GM18507 (cell line): ENCODE data around the gene STXBP5.

ENCODE experiments used
- DNase-seq: peaks from one replicate; pipeline ENCODE4 v3.0.0; 2011; ENCODE audit warnings: low read depth; ENCODE audit not compliant: insufficient read length; ENCODE audit errors: extremely low spot score
- FAIRE-seq: peaks from 2 replicates; lab custom pipeline; 2011; peaks lifted over from hg19 to GRCh38; lab: Jason Lieb, UNC

The STXBP5 gene

GRCh38 chr6:147204060-147204785 is at the start of gene STXBP5:
Gene STXBP5, plus strand, starts transcription at chr6:147204417. Its CDS starts 116 bp downstream, at chr6:147204533.
- DNase-seq (peak; percentile 7), FAIRE-seq (peak; percentile 21)

- FAIRE-seq, result no peak
- DNase-seq, result no peak
These were observed 49.8 kb upstream of the STXBP5 start for GRCh38 chr6:147154454-147154853.

GRCh38 chr6:147156218-147156617 is 48.0 kb upstream of the STXBP5 start:
- DNase-seq (no peak), FAIRE-seq (no peak)

GRCh38 chr6:147156799-147157382 is 47.3 kb upstream of the STXBP5 start:
- DNase-seq, result no peak
- no peak for FAIRE-seq

- DNase-seq (no peak), FAIRE-seq (no peak)
These were observed 46.3 kb upstream of the STXBP5 start for GRCh38 chr6:147157930-147158329.

DNA sequence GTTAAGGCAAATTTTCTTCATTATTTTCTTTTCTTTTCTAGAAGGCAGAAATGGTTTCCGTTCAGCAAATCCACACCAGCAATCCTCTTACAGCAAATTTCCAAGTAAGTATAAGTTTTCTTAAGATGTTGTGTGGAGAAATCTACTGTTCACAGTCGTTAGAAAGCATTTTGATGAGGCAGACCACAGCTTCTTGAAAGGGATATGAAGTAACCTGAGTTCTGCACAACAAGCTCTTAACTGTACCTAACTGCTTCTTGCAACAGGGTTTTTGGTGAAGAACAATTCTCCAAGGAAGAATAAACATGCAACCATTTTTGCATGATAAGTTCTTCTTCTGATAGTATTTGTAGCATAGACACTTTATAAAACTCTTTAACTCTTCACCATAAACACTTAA is 45.3 kb upstream of the STXBP5 start:
- DNase-seq (no peak), FAIRE-seq (no peak)

GRCh38 chr6:147159536-147160374 is 44.5 kb upstream of the STXBP5 start:
- DNase-seq (no peak), FAIRE-seq (no peak)

DNA sequence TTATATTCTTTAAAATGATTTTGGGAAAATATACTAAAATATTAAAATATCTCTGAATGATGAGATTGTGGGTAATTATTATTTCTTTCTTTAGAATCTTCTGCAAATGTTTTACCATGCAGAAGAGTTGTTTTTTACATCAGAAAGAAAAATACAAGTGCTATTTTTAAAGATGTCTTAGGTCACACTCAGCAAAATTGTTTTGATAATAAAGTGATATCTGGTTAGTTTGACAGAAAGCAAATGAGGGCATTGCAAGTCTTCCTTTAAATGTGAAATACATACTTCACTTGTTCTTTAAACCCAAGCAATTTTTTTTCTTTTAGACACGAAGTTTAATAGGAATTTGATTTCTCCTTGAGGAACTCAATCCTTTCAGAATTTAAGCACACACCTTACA is 43.6 kb upstream of the STXBP5 start:
- DNase-seq, result no peak
- no peak for FAIRE-seq

DNA sequence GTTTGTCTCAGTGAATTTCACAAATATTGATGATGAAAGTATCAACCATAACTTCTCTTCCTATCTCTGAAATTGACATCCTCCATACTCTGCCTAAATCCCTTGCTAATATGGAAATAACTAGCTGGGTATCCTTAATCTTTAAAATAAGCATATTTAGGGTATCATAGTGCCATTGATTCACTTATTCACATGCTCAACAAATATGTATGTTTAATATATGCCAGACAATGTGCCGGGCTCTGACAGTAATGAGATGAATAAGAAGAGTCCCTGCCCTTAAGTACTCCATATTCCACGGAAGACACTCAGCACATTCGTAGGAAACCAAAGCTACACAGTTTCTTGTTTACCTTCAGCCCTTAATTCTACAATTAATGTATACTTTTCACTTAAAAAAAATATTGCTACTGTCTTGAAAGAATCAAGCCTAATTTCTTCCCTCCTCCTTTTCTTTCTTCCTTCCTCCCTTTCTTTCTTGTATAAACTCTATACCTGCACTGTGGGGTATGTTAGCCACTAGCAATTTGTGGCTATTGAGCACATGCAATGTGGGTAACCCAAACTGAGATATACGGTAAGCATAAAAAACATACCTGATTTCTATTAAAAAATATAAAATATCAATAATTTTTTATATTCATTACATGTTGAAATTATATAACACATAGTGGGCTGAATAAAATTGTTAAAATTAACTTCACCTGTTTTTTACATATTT is 42.8 kb upstream of the STXBP5 start:
- DNase-seq, result no peak
- FAIRE-seq, result no peak

GRCh38 chr6:147161974-147162495 is 42.2 kb upstream of the STXBP5 start:
- no peak for FAIRE-seq

DNA sequence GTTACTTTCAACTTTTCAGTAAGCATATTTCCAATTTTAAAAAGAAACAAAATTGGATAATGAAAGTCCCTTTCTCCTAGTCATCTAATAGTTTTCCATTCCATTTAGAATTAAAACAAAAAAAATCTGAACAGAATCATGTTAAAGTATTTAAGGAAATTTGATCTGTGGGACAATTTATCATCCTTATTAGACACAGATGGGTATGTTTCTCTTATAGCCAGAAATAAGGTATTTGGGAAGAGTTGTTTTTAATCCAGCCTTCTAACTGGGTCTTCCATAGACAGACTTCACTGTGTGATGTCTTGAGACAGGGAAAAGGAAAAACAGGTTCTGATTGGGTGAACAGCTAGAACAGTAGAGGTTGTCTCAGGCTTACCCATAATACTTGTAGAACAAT is 39.5 kb upstream of the STXBP5 start:
- DNase-seq (no peak), FAIRE-seq (no peak)

More at GRCh38 chr6:147161974-147162495, 42.2 kb upstream of the STXBP5 start:
- no peak for DNase-seq

DNA sequence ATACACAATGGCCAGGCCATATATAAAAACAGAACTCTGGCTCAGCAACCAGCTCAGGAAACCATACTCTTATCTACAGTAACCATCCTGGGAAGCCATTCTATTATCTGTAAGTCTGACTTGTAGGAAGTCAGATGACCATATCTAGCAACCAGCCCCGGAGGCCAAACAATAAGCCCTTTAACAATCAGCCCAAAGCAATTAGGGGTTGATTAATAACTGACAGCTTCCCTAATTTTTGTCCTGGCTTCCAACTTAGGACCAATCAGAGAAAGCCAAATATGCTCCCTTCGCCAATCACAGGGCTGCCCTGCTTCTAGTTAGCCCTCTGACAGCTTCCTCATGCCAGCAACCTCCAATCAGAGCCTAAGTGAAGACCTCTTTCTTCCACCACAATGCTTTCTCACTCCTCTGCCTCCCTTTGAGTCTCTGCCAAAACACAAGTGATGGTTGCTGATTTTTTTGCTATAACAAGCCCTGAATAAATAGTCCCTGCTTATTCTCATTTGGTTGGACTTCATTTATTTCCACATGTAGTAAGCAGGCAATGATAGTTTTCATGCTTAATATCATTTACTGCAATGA is 37.8 kb upstream of the STXBP5 start:
- DNase-seq (no peak), FAIRE-seq (no peak)

DNA sequence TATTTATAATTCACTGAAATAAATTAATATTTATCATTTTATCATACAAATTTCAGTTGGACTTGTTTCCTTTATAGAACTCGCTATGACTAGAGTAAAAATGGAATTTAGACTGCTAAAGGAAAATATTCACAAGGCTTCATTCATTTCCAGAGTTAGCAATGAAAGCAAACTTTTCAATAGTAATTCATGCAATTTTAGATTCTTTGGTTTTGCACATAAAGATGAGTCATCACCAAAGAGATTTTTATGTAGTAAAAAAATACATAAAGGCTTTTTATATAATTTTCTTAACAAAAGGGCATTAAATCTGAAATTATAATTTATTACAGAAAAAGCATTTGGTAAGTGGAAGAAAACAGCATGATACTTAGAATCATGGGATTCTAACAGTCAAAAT is 37.2 kb upstream of the STXBP5 start:
- DNase-seq, result no peak
- FAIRE-seq, result no peak

DNA sequence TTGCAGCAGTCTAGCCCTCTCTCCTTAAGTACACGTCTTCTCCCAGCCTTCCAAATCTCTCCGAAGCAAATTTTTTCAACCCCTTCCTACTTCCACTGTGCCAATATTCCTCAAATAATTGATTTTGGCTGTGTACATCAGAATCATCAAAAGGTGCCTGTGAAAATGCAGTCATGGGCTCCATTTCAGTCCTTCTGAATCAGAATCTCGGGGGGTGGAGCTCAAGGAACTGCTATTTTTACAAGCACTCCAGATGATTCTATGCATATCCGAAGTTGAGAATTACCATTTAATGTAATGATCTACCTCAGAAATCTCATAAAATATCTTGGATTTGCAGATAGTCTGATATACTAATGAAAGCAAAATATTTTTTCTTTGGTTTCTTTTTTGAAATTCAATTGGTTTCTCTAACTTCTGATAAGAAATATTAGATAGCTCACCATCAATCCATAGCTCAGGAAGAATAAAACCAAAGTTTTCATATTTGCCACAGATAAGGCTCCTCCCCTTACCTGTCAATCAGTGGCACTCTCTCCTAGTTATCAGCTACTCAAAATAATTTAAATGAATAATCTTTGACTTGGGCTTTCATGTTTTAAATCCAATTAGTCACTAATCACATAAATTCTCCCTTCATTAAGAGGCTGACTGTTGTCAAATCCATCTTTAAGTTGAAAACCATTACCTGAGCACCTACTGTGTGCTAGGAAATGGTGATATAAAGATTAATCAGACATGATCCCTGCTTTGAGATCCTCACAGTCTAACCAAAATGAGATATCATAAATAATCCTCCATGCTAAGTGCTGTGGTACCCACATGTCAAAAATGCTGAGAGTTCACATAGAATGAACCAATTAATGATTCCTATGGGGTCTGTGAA is 36.4 kb upstream of the STXBP5 start:
- FAIRE-seq (no peak), DNase-seq (no peak)

DNA sequence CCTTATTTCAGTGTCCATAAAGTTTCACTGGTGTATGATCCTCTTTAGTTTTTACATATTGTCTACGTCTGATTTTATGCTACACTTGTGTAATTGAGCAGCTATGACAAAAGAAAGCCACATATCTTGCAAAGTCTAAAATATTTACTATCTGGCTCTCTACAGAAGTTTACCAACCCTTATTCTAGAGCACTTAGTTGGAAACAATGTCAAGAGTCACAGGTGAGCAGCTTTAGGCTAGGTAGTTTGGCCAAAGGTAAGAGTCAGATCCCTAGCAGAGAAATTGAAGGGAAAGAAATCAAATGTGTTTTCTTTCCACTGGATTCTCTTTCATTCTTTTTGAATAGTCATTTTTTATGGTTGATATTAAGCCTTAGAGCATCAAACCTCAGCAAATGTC is 34.7 kb upstream of the STXBP5 start:
- FAIRE-seq, result no peak

DNA sequence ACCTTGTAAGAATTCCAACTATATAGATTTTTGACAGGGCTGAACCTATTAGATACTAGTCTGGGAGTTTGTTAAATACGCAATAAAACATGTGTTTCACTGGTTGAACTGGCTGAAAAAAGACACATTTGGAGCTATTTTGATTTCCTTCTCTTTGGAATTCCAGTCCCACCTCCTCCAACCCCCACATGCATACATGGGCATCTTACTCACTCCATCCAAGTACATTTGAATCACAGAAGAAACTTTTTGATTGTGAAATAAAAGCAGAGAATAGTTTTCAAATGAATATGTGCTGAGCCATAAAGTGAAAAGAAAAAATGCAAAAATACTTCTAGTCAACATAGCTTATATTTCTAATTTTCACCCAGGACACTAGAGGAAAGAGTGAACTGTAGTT is 33.9 kb upstream of the STXBP5 start:
- DNase-seq (no peak), FAIRE-seq (no peak)

More for the DNA sequence above, 34.7 kb upstream of the STXBP5 start:
- DNase-seq, result no peak

- FAIRE-seq, result no peak
- DNase-seq, result no peak
These were observed 31.1 kb upstream of the STXBP5 start for GRCh38 chr6:147173140-147173539.

- no peak for FAIRE-seq
These were observed 30.4 kb upstream of the STXBP5 start for GRCh38 chr6:147173675-147174308.

More at GRCh38 chr6:147173675-147174308, 30.4 kb upstream of the STXBP5 start:
- DNase-seq, result no peak
